K562 (cell line): ENCODE data around the gene AP3S2. TPM values are rescaled to one million over a fixed set of nuclear protein-coding genes. Genes with fewer than 3 reads are reported as not detected.
"Not testable (repeated sequence)": the region's sequence is repeated elsewhere in the genome, so short reads cannot be mapped to it uniquely, and the experiment has no call there.

Source experiments
- ATAC-seq: fragments of 200-7000 bp; cut with Tn5 transposase; 3 replicates; pipeline ENCODE4 v1.9.1; 2020; ENCODE audit warnings: moderate library complexity
- BruUV-seq: library from RNA; stranded (reverse); fragments of 400-500 nt; replicated peaks from 2 replicates; lab custom pipeline; 2021; lab: Mats Ljungman, UMichigan
- CTCF ChIA-PET: fragments of 300-600 bp; formaldehyde crosslinking; extraction: SDS; loops from one replicate; lab custom pipeline; 2021; ENCODE audit warnings: low intra/inter-chr PET ratio; lab: Yijun Ruan, JAX
- POLR2A ChIA-PET: fragments of 300-600, 350-650 bp; sonication (Branson Sonifier 250); formaldehyde crosslinking; extraction: SDS; loops from one replicate; lab custom pipeline; 2021; ENCODE audit warnings: antibody characterized with exemption, inconsistent platforms; lab: Yijun Ruan, JAX
- DNase-seq, 4 experiments: peaks; one replicate each; pipeline versions ENCODE4 v3.0.0 to v3.0.0-alpha.2; 2011 to 2018; ENCODE audit warnings: low spot score in 3 of 4, mixed read lengths in 3 of 4; ENCODE audit errors: extremely low read depth in 1 of 4
- FAIRE-seq: peaks from 2 replicates; lab custom pipeline; 2011; peaks lifted over from hg19 to GRCh38; lab: Jason Lieb, UNC
- H2AFZ ChIP-seq: 2 replicates; pipeline ENCODE4 v1.6.0; 2011; ENCODE audit warnings: low read depth, low read length, control low read depth, inconsistent platforms
- H3K27ac ChIP-seq: fragments of 200-600 bp; 3 replicates; pipeline ENCODE4 v1.8.0; 2011; ENCODE audit warnings: low read depth, mild to moderate bottlenecking, control low read depth, inconsistent platforms, low read length, moderate library complexity, mixed read lengths; ENCODE audit errors: extremely low read depth
- H3K27me3 ChIP-seq, 2 experiments: fragments of 300-600 bp in 1 of 2; 2 replicates in 1 of 2; 3 replicates in 1 of 2; pipeline versions ENCODE4 v1.6.0 to v1.8.0; 2011; ENCODE audit warnings: inconsistent platforms in 2 of 2, low read length in 2 of 2, mild to moderate bottlenecking in 1 of 2, mixed read lengths in 1 of 2, moderate library complexity in 1 of 2; ENCODE audit not compliant: control insufficient read depth in 2 of 2, insufficient read depth in 2 of 2
- H3K36me3 ChIP-seq: fragments of 300-600 bp; 3 replicates; pipeline ENCODE4 v1.8.0; 2011; ENCODE audit warnings: mild to moderate bottlenecking, low read length, inconsistent platforms; ENCODE audit not compliant: control insufficient read depth, insufficient read depth
- H3K4me1 ChIP-seq, 2 experiments: fragments of 200-600 bp in 1 of 2; replicated peaks in 1 of 2; 2 replicates in 1 of 2; 3 replicates in 1 of 2; pipeline versions ENCODE4 v1.5.1 to v1.8.0; 2011; ENCODE audit warnings: inconsistent platforms in 2 of 2, low read length in 2 of 2, mild to moderate bottlenecking in 1 of 2, mixed read lengths in 1 of 2, moderate library complexity in 1 of 2; ENCODE audit not compliant: control insufficient read depth in 2 of 2, insufficient read depth in 2 of 2
- H3K4me2 ChIP-seq: 2 replicates; pipeline ENCODE4 v1.6.1; 2011; ENCODE audit warnings: low read length, control low read depth, inconsistent platforms, mixed read lengths; ENCODE audit not compliant: insufficient read depth
- H3K4me3 ChIP-seq: fragments of 200-600 bp; sonication (generic), shearing (Covaris generic); 2 replicates; pipeline ENCODE4 v1.5.1; 2016; ENCODE audit warnings: control low read depth, inconsistent platforms
- H3K79me2 ChIP-seq: fragments of 200-600 bp; 3 replicates; pipeline ENCODE4 v1.8.0; 2011; ENCODE audit warnings: low read length, inconsistent platforms; ENCODE audit not compliant: control insufficient read depth, insufficient read depth
- H3K9ac ChIP-seq, 2 experiments: 2 replicates each; pipeline versions ENCODE4 v1.6.0 to v1.6.1; 2011; ENCODE audit warnings: low read depth in 2 of 2, low read length in 2 of 2, control low read depth in 1 of 2, inconsistent platforms in 1 of 2, mild to moderate bottlenecking in 1 of 2, mixed read lengths in 1 of 2; ENCODE audit not compliant: insufficient read depth in 1 of 2
- H3K9me1 ChIP-seq: one replicate; pipeline ENCODE4 v1.6.0; 2011; ENCODE audit warnings: inconsistent platforms, mild to moderate bottlenecking, low read length, moderate library complexity; ENCODE audit not compliant: control insufficient read depth, insufficient read depth
- H3K9me3 ChIP-seq: replicated peaks from 2 replicates; pipeline ENCODE4 v1.5.1; 2011; ENCODE audit warnings: low read depth, low read length, inconsistent platforms; ENCODE audit not compliant: control insufficient read depth, insufficient read depth
- H4K20me1 ChIP-seq: replicated peaks from 2 replicates; pipeline ENCODE4 v1.6.1; 2011; ENCODE audit warnings: low read length, inconsistent platforms, mixed read lengths; ENCODE audit not compliant: control insufficient read depth, insufficient read depth
- ADNP ChIP-seq: fragments of 200-800 bp; sonication (Bioruptor generic); IDR thresholded peaks from 2 replicates; pipeline ENCODE4 v1.6.1; 2016; ENCODE audit warnings: missing genetic modification characterization, missing compliant biosample characterization
- RFX1 ChIP-seq: fragments of 450-650 bp; IDR thresholded peaks from 2 replicates; pipeline ENCODE4 v1.6.1; 2016; ENCODE audit warnings: mild to moderate bottlenecking, moderate library complexity
- ZFP91 ChIP-seq: sonication (generic); formaldehyde crosslinking; IDR thresholded peaks from 2 replicates; pipeline ENCODE4 v1.8.0; 2022; ENCODE audit warnings: mild to moderate bottlenecking, missing genetic modification reagents
- WGBS: fragments of 100-300 bp; shearing (Covaris generic); methylation state at CpG from one replicate; pipeline ENCODE4 v1.1.6; 2016; ENCODE audit warnings: low coverage, mixed read lengths; ENCODE audit not compliant: insufficient coverage; ENCODE audit errors: missing lambda C conversion rate; 5-methylcytosine and 5-hydroxymethylcytosine counted together
- in situ Hi-C: fragments of 300-500 bp; cut with MboI; formaldehyde crosslinking; loops from 4 replicates; pipeline ENCODE4 v1.15.0; 2018; ENCODE audit warnings: inconsistent platforms, mixed read lengths
- intact Hi-C: fragments of 100-400 bp; cut with micrococcal nuclease; formaldehyde crosslinking; loops from 2 replicates; pipeline ENCODE4 v1.14.2; 2022
- polyA plus RNA-seq, 8 experiments: library from polyadenylated mRNA; depleted of rRNA in 4 of 8; stranded (reverse) in 5 of 8; unstranded in 3 of 8; fragments of >200 nt; fragmentation: Nextera tagmentation in 2 of 8; fragmentation: Illumina TruSeq in 1 of 8; extraction: Ambion mirVana in 2 of 8; extraction: Trizol in 1 of 8; gene quantifications; 2 replicates each; pipeline versions ENCODE4 v1.2.1 to v1.2.3, GENCODE V29; 2011 to 2014; ENCODE audit warnings: inconsistent platforms in 1 of 8, missing spikeins in 1 of 8
- total RNA-seq, 7 experiments: library from RNA; depleted of rRNA in 6 of 7; stranded (reverse); fragments of >200 nt in 6 of 7; fragmentation: Illumina TruSeq in 2 of 7; extraction: Trizol in 2 of 7; gene quantifications; 2 replicates each; pipeline versions ENCODE4 v1.2.1 to v1.2.3, GENCODE V29; 2011 to 2021; ENCODE audit warnings: low replicate concordance in 1 of 7

The AP3S2 gene
- total and polyA plus RNA-seq, 9 of the 15 experiments (the other 6 are each of a cell fraction or from before 2014, with no cell fraction given): 16.4 to 54.1 (median 37.4) TPM

- no peak for TF ChIP-seq RFX1
Measured at GRCh38 chr15:89855948-89856347, 37.8 kb downstream of the AP3S2 start (continued).

DNA sequence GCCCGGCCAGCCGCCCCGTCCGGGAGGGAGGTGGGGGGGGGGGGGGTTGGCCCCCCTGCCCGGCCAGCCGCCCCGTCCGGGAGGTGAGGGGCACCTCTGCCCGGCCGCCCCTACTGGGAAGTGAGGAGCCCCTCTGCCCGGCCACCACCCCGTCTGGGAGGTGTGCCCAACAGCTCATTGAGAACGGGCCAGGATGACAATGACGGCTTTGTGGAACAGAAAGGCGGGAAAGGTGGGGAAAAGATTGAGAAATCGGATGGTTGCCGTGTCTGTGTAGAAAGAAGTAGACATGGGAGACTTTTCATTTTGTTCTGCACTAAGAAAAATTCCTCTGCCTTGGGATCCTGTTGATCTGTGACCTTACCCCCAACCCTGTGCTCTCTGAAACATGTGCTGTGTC is 38.9 kb downstream of the AP3S2 start:
- intact Hi-C loops: not testable (repeated sequence)

GRCh38 chr15:89852342-89852995 is 41.3 kb downstream of the AP3S2 start:
- WGBS: 97% methylated on average over 3 of the region's 3 CpGs

More for the DNA sequence above, 38.9 kb downstream of the AP3S2 start:
- H3K4me2 ChIP-seq, H4K20me1 ChIP-seq, CTCF ChIA-PET, H3K27ac ChIP-seq, H3K9me1 ChIP-seq, H3K4me3 ChIP-seq, FAIRE-seq, DNase-seq, H2AFZ ChIP-seq, H3K9ac ChIP-seq, BruUV-seq, POLR2A ChIA-PET, H3K4me1 ChIP-seq, H3K79me2 ChIP-seq, H3K9me3 ChIP-seq, H3K27me3 ChIP-seq, ATAC-seq, in situ Hi-C loops: not testable (repeated sequence)
- peaks cover 26% of the 10 kb centered on the region; the same call in 2 of the 3 replicates for H3K36me3 ChIP-seq
- WGBS: 60% methylated on average over 1 of the region's 17 CpGs

More at GRCh38 chr15:89852342-89852995, 41.3 kb downstream of the AP3S2 start:
- H3K4me1 ChIP-seq: peaks cover 0 to 8% of the 10 kb centered on the region in 2 experiments; a peak in 2 of 5 replicates
- no peaks in the 10 kb centered on the region for H4K20me1 ChIP-seq
- no peaks in the 10 kb centered on the region for H3K9me1 ChIP-seq
- no peak for DNase-seq
- H2AFZ ChIP-seq: no peak overlapping the region
- POLR2A ChIA-PET: interaction anchor here (1.7 kb wide), 1 partner anchor 8 kb away, joined by 5 read pairs; no protein-coding TSS in a partner anchor
- intact Hi-C loops (no loop called here), in situ Hi-C loops (no loop called here)
- no TSS peak for BruUV-seq
- H3K27ac ChIP-seq: no peak overlapping the region
- H3K4me3 ChIP-seq: no peak overlapping the region
- H3K9me3 ChIP-seq: no peaks in the 10 kb centered on the region
- H3K36me3 ChIP-seq: peaks cover 31% of the 10 kb centered on the region; the same call in 2 of the 3 replicates
- H3K27me3 ChIP-seq: no peaks in the 10 kb centered on the region
- no peak for ATAC-seq
- H3K9ac ChIP-seq: no peak overlapping the region
- no peak for FAIRE-seq
- no peak overlapping the region for H3K4me2 ChIP-seq
- H3K79me2 ChIP-seq: no peaks in the 10 kb centered on the region
- CTCF ChIA-PET: no interaction called here
- TF ChIP-seq ZFP91 (CRISPR knock-in tag) (no peak), ADNP (tag) (peak; percentile 10; the same call in 1 of the 2 replicates)
